Fibroblast of lung (primary cell): ENCODE measurements around the gene NPM1.

ENCODE experiments used
- CTCF ChIP-seq, 2 donors: IDR thresholded peaks in 1 of 2; conservative IDR thresholded peaks in 1 of 2; 1 replicate in 1 of 2; 2 replicates in 1 of 2; pipeline ENCODE4 v1.5.1; 2011 to 2012; ENCODE audit warnings: low read length in 2 of 2, control low read depth in 1 of 2, inconsistent platforms in 1 of 2, low read depth in 1 of 2, mild to moderate bottlenecking in 1 of 2
- EZH2 ChIP-seq: IDR thresholded peaks from 2 replicates; pipeline ENCODE4 v1.5.1; 2012; ENCODE audit warnings: low read length, control low read depth, mild to moderate bottlenecking; ENCODE audit errors: missing control alignments

- TF ChIP-seq CTCF (conservative IDR thresholded peaks at IDR 0.05 in 1 of 2, IDR thresholded peaks at IDR 0.05 in 1 of 2; ENCODE audit: low read depth in 1 of 2, low read length in 2 of 2) = no peak
- no peak for TF ChIP-seq EZH2
These were observed 34.8 kb downstream of the NPM1 start for GRCh38 chr5:171422495-171422894.
